HL-60 (cell line): ENCODE data around the gene LRRC1.

Experiments
- DNase-seq, 2 experiments: peaks; one replicate each; pipeline ENCODE4 v3.0.0-alpha.2; 2010 to 2020; ENCODE audit warnings: low read depth in 1 of 2, low spot score in 1 of 2
- H3K27ac ChIP-seq: fragments of 250-450 bp; sonication (Bioruptor Pico); replicated peaks from 2 replicates; pipeline ENCODE4 v1.5.1; 2020; ENCODE audit warnings: mild to moderate bottlenecking, moderate library complexity
- H3K27me3 ChIP-seq: fragments of 250-450 bp; sonication (Bioruptor Pico); 2 replicates; pipeline ENCODE4 v1.5.1; 2021; ENCODE audit warnings: mild to moderate bottlenecking, moderate library complexity; ENCODE audit not compliant: insufficient read depth, poor library complexity, severe bottlenecking
- H3K4me3 ChIP-seq: replicated peaks from 2 replicates; pipeline ENCODE4 v1.5.1; 2011; ENCODE audit warnings: mild to moderate bottlenecking, control low read depth, low read length; ENCODE audit not compliant: insufficient read depth
- CTCF ChIP-seq: IDR thresholded peaks from one replicate; pipeline ENCODE4 v1.5.1; 2011; ENCODE audit warnings: low read length, control low read depth, inconsistent platforms; ENCODE audit not compliant: insufficient read depth
- GABPA ChIP-seq: IDR thresholded peaks from 2 replicates; pipeline ENCODE4 v1.6.1; 2012; ENCODE audit warnings: low read depth
- POLR2AphosphoS5 ChIP-seq: IDR thresholded peaks from 2 replicates; pipeline ENCODE4 v1.6.1; 2012; ENCODE audit warnings: low read depth
- REST ChIP-seq: IDR thresholded peaks from 2 replicates; pipeline ENCODE4 v1.6.1; 2012; ENCODE audit warnings: low read depth; ENCODE audit not compliant: insufficient replicate concordance
- SPI1 ChIP-seq: IDR thresholded peaks from 2 replicates; pipeline ENCODE4 v1.6.1; 2012; ENCODE audit warnings: low read depth, mild to moderate bottlenecking, borderline replicate concordance

The LRRC1 gene

GRCh38 chr6:53795702-53796450 is 1.1 kb downstream of the LRRC1 start:
- no peak overlapping the region for H3K27ac ChIP-seq
- no peak for DNase-seq
- peaks cover 30% of the 10 kb centered on the region for H3K27me3 ChIP-seq
- H3K4me3 ChIP-seq: no peak overlapping the region; the same call in 1 of the 2 replicates
- TF ChIP-seq SPI1 (no peak), POLR2AphosphoS5 (no peak), GABPA (no peak), CTCF (no peak), REST (no peak)

GRCh38 chr6:53796451-53796780 is 1.6 kb downstream of the LRRC1 start:
- Histone ChIP-seq H3K27ac (no peak overlapping the region), H3K4me3 (no peak overlapping the region), H3K27me3 (peaks cover 30% of the 10 kb centered on the region)
- no peak for TF ChIP-seq GABPA
- no peak for TF ChIP-seq REST
- TF ChIP-seq SPI1: no peak
- TF ChIP-seq CTCF: no peak
- no peak for TF ChIP-seq POLR2AphosphoS5
- no peak for DNase-seq

- Histone ChIP-seq H3K27me3 (peaks cover 30% of the 10 kb centered on the region), H3K27ac (no peak overlapping the region), H3K4me3 (no peak overlapping the region)
- TF ChIP-seq GABPA: no peak
- TF ChIP-seq CTCF: no peak
- TF ChIP-seq SPI1: no peak
- no peak for TF ChIP-seq POLR2AphosphoS5
- no peak for TF ChIP-seq REST
- DNase-seq: no peak
Measured at GRCh38 chr6:53796791-53797190, 2.0 kb downstream of the LRRC1 start.
